ENCODE results near the gene EHD3.
"Not testable (repeated sequence)": the region's sequence is repeated elsewhere in the genome, so short reads cannot be mapped to it uniquely, and the experiment has no call there.

The EHD3 gene

GRCh38 chr2:31256611-31257382 is 22.8 kb downstream of the EHD3 start:
- DNase-seq: no peak

- DNase-seq: no peak
Measured at GRCh38 chr2:31258351-31258750, 24.4 kb downstream of the EHD3 start.

- DNase-seq: no peak
Measured at GRCh38 chr2:31259075-31259474, 25.1 kb downstream of the EHD3 start.

GRCh38 chr2:31260870-31261269 is 26.9 kb downstream of the EHD3 start:
- no peak for DNase-seq

- DNase-seq: no peak
Measured at GRCh38 chr2:31263636-31264190, 29.8 kb downstream of the EHD3 start.

GRCh38 chr2:31265234-31265633 is 31.3 kb downstream of the EHD3 start:
- no peak for DNase-seq

GRCh38 chr2:31266804-31267203 is 32.9 kb downstream of the EHD3 start:
- no peak for DNase-seq

GRCh38 chr2:31267437-31268120 is 33.6 kb downstream of the EHD3 start:
- no peak for DNase-seq

- no peak for DNase-seq
Measured at GRCh38 chr2:31268344-31268743, 34.4 kb downstream of the EHD3 start.

- no peak for DNase-seq
Measured at GRCh38 chr2:31269087-31269486, 35.1 kb downstream of the EHD3 start.

GRCh38 chr2:31270131-31270530 is 36.2 kb downstream of the EHD3 start:
- DNase-seq: no peak

GRCh38 chr2:31270822-31271231 is 36.9 kb downstream of the EHD3 start:
- no peak for DNase-seq

GRCh38 chr2:31271851-31272267 is 37.9 kb downstream of the EHD3 start:
- DNase-seq: no peak

- DNase-seq: no peak
Measured at GRCh38 chr2:31274401-31275075, 40.6 kb downstream of the EHD3 start.

- no peak for DNase-seq
Measured at GRCh38 chr2:31275976-31276375, 42.0 kb downstream of the EHD3 start.

- no peak for DNase-seq
Measured at GRCh38 chr2:31277621-31278020, 43.7 kb downstream of the EHD3 start.

- no peak for DNase-seq
Measured at GRCh38 chr2:31282634-31283033, 48.7 kb downstream of the EHD3 start.

- DNase-seq: not testable (repeated sequence)
Measured at GRCh38 chr2:31283193-31283919, 49.4 kb downstream of the EHD3 start.

GRCh38 chr2:31284107-31284506 is 50.2 kb downstream of the EHD3 start:
- DNase-seq: no peak

GRCh38 chr2:31286230-31286629 is 52.3 kb downstream of the EHD3 start:
- no peak for DNase-seq

- DNase-seq: no peak
Measured at GRCh38 chr2:31286961-31287550, 53.1 kb downstream of the EHD3 start.

GRCh38 chr2:31287654-31288053 is 53.7 kb downstream of the EHD3 start:
- no peak for DNase-seq

- DNase-seq: no peak
Measured at GRCh38 chr2:31294196-31294595, 60.2 kb downstream of the EHD3 start.

Data from stimulated activated CD4-positive, alpha-beta T cell treated with anti-CD3 and anti-CD28 coated beads, Interleukin-1b, Interleukin-23, amount 100 ng/mL, for 48 hours (primary cell).